NCI-H2029 (cell line): ENCODE measurements around the gene MAU2.
A peak's percentile ranks its signal among the peaks of the same experiment; 100 is the strongest.
"Not testable (repeated sequence)": the region's sequence is repeated elsewhere in the genome, so short reads cannot be mapped to it uniquely, and the experiment has no call there.

Experiments used
- DNase-seq: peaks from one replicate; lab custom pipeline; 2025; lab: John Stamatoyannopoulos, UW

Gene MAU2

GRCh38 chr19:19382118-19382517 lies 61.5 kb downstream of the MAU2 start:
- DNase-seq, result no peak

- no peak for DNase-seq
Observed at GRCh38 chr19:19384486-19384885, 63.9 kb downstream of the MAU2 start.

- peak; percentile 99 for DNase-seq
Observed at GRCh38 chr19:19385131-19385895, 64.7 kb downstream of the MAU2 start.

GRCh38 chr19:19385896-19386869 lies 65.6 kb downstream of the MAU2 start:
- DNase-seq, result peak; percentile 62

GRCh38 chr19:19387108-19387507 lies 66.5 kb downstream of the MAU2 start:
- DNase-seq, result no peak

- no peak for DNase-seq
Observed at GRCh38 chr19:19388568-19389555, 68.2 kb downstream of the MAU2 start.

- DNase-seq, result not testable (repeated sequence)
Observed at GRCh38 chr19:19389683-19390082, 69.1 kb downstream of the MAU2 start.

GRCh38 chr19:19394333-19394732 lies 73.7 kb downstream of the MAU2 start:
- DNase-seq, result not testable (repeated sequence)

- no peak for DNase-seq
Observed at GRCh38 chr19:19399733-19400433, 79.3 kb downstream of the MAU2 start.

GRCh38 chr19:19402656-19403372 lies 82.2 kb downstream of the MAU2 start:
- DNase-seq, result no peak

- no peak for DNase-seq
Observed at GRCh38 chr19:19403373-19403901, 82.8 kb downstream of the MAU2 start.

GRCh38 chr19:19404879-19405860 lies 84.5 kb downstream of the MAU2 start, which contains the start of gene GATAD2A:
GATAD2A (plus strand) TSS chr19:19405675; CDS start chr19:19465346, 59,671 bp downstream.
- peak; percentile 75 for DNase-seq

- DNase-seq, result no peak
Observed at GRCh38 chr19:19405971-19406877, 85.6 kb downstream of the MAU2 start.

- no peak for DNase-seq
Observed at GRCh38 chr19:19406878-19407632, 86.4 kb downstream of the MAU2 start.

- DNase-seq, result no peak
Observed at GRCh38 chr19:19407633-19407930, 87.0 kb downstream of the MAU2 start.
